Activated CD4-positive, alpha-beta T cell treated with anti-CD3 and anti-CD28 coated beads, Interleukin-2, amount 10 ng/mL, durations not matched to agents 24 days and 14 days (primary cell): ENCODE results near the gene SZT2. TPM values are rescaled to one million over a fixed set of nuclear protein-coding genes. Genes with fewer than 3 reads are reported as not detected.
"Not testable (repeated sequence)": the region's sequence is repeated elsewhere in the genome, so short reads cannot be mapped to it uniquely, and the experiment has no call there.

ENCODE experiments used
- DNase-seq: peaks from one replicate; pipeline ENCODE4 v3.0.0; 2022
- H3K27ac Mint-ChIP-seq: one replicate; pipeline ENCODE4 v1.8.0; 2022; ENCODE audit warnings: mild to moderate bottlenecking, mixed read lengths
- H3K27me3 Mint-ChIP-seq: one replicate; pipeline ENCODE4 v1.8.0; 2022; ENCODE audit warnings: mixed read lengths
- H3K36me3 Mint-ChIP-seq: one replicate; pipeline ENCODE4 v1.8.0; 2022; ENCODE audit warnings: low read depth, mild to moderate bottlenecking, mixed read lengths
- H3K4me1 Mint-ChIP-seq: one replicate; pipeline ENCODE4 v1.8.0; 2021; ENCODE audit warnings: mixed read lengths
- H3K4me3 Mint-ChIP-seq: one replicate; pipeline ENCODE4 v1.8.0; 2022; ENCODE audit warnings: mild to moderate bottlenecking, moderate library complexity, mixed read lengths
- H3K9me3 Mint-ChIP-seq: one replicate; pipeline ENCODE4 v1.8.0; 2021; ENCODE audit warnings: mixed read lengths
- intact Hi-C: fragments of 100-400 bp; cut with micrococcal nuclease; formaldehyde crosslinking; loops from one replicate; pipeline ENCODE4 v1.15.1; 2023
- total RNA-seq: library from RNA; stranded (reverse); gene quantifications from 2 replicates; pipeline ENCODE4 v1.2.3, GENCODE V29; 2022

The SZT2 gene
- total RNA-seq, 1 donor from 2014 or later: 56.2 TPM

DNA sequence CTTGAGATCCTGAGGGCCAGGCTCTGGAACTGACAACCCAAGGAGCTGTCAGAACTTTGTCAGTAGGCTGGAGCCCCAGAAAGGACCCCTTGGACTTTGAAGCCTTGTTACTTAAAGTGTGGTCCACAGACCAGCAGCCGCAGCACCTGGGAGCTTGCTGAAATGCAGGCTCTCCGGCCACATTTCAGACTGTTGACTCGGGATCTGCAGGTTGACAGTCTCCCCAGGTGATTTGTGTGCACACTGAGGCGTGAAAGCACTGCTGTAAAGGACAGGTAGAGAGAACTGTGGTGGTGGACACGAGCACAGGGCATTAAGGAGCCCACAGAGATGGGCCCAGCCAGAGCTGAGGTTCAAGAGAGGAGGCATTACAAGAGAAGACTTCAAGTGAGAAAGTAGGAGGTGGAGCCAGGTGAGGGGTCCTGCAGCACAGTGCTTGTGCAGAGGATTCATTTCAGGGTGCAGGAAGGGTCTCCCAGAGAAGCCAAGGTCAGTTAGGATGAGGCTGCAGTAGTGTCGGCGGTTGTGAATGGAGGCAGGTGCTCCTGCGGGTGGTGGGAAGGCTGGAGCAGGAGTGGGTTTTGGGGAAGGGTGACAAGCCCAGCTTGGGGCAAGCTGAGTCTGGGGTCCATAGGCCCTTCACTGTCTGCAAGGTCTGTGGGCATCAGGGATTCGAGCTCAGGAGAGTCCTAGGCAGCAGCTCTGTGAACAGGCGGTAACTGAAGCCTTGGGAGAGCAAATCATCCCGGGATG is 59.4 kb downstream of the SZT2 start:
- Mint-ChIP-seq H3K27ac (no peak overlapping the region), H3K9me3 (no peaks in the 10 kb centered on the region), H3K4me3 (no peak overlapping the region), H3K27me3 (no peaks in the 10 kb centered on the region), H3K36me3 (peaks cover 62% of the 10 kb centered on the region), H3K4me1 (peaks cover 16% of the 10 kb centered on the region)
- intact Hi-C loops: no loop called here
- no peak for DNase-seq

DNA sequence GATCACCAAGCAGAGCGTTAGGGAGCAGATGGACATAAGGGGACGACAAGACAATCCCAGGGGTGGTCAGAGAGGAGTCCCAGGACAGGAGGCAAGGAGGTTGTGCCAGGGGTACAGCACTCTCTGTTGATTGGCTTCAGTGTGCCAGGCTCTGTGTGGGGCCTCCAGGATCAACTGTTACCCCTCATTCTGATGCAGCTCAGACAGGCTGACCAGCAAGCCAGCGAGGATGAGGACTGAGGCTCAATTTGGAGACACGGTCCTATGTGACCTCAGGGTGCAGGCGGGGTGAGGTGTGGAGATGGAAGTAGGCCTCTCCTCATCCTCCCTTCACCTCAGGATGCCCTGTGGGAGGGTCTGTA is 60.0 kb downstream of the SZT2 start:
- intact Hi-C loops: loop anchor here (5.0 kb wide), 1 partner anchor 92 kb away; the partner anchor contains the start of gene CDC20
- peaks cover 3% of the 10 kb centered on the region for H3K9me3 Mint-ChIP-seq
- H3K4me1 Mint-ChIP-seq: peaks cover 21% of the 10 kb centered on the region
- H3K27me3 Mint-ChIP-seq: peaks cover 2% of the 10 kb centered on the region
- H3K4me3 Mint-ChIP-seq: no peak overlapping the region
- H3K27ac Mint-ChIP-seq: no peak overlapping the region
- DNase-seq: no peak
- H3K36me3 Mint-ChIP-seq: peaks cover 61% of the 10 kb centered on the region

GRCh38 chr1:43450251-43450941 is 60.7 kb downstream of the SZT2 start:
- Mint-ChIP-seq H3K27ac (no peak overlapping the region), H3K36me3 (peaks cover 56% of the 10 kb centered on the region), H3K9me3 (peaks cover 7% of the 10 kb centered on the region), H3K4me1 (peaks cover 23% of the 10 kb centered on the region), H3K4me3 (no peak overlapping the region), H3K27me3 (peaks cover 4% of the 10 kb centered on the region)
- DNase-seq: no peak
- intact Hi-C loops: loop anchor here (5.0 kb wide), 1 partner anchor 93 kb away; the partner anchor contains the start of gene CDC20

DNA sequence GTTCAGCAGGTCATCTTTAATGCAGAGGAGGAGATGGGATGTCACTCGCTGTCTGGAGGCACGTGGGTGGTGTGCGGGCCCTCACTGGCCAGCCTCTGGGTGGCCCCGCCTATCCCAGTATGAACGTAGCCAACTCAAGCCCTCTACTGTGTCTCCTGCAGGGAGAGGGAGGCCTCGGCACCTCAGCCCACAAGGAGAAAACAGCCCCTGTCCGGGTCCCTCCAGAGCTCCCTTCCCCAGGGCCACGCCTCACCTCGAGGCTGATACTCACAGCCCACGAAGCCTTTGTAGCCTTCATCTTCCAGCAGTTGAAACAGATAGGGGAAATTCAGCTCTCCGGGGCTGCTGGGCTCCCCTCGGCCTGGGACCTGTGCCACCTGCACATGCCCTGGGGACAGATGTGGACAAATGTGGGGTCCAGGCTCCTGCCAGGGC is 61.5 kb downstream of the SZT2 start:
- no peak for DNase-seq
- Mint-ChIP-seq H3K36me3 (peaks cover 49% of the 10 kb centered on the region), H3K27me3 (peaks cover 8% of the 10 kb centered on the region), H3K27ac (no peak overlapping the region), H3K4me3 (no peak overlapping the region), H3K9me3 (peaks cover 11% of the 10 kb centered on the region), H3K4me1 (peaks cover 23% of the 10 kb centered on the region)
- intact Hi-C loops: loop anchor here (5.0 kb wide), 1 partner anchor 94 kb away; the partner anchor contains the start of gene CDC20

- H3K9me3 Mint-ChIP-seq: peaks cover 11% of the 10 kb centered on the region
- H3K4me3 Mint-ChIP-seq: peak overlapping the region; percentile 63
- intact Hi-C loops: loop anchor here (5.0 kb wide), 1 partner anchor 95 kb away; the partner anchor contains the start of gene CDC20
- no peak for DNase-seq
- no peak overlapping the region for H3K27ac Mint-ChIP-seq
- peaks cover 43% of the 10 kb centered on the region for H3K36me3 Mint-ChIP-seq
- peaks cover 13% of the 10 kb centered on the region for H3K27me3 Mint-ChIP-seq
- peaks cover 23% of the 10 kb centered on the region for H3K4me1 Mint-ChIP-seq
Observed at GRCh38 chr1:43451701-43452532, 62.2 kb downstream of the SZT2 start.

DNA sequence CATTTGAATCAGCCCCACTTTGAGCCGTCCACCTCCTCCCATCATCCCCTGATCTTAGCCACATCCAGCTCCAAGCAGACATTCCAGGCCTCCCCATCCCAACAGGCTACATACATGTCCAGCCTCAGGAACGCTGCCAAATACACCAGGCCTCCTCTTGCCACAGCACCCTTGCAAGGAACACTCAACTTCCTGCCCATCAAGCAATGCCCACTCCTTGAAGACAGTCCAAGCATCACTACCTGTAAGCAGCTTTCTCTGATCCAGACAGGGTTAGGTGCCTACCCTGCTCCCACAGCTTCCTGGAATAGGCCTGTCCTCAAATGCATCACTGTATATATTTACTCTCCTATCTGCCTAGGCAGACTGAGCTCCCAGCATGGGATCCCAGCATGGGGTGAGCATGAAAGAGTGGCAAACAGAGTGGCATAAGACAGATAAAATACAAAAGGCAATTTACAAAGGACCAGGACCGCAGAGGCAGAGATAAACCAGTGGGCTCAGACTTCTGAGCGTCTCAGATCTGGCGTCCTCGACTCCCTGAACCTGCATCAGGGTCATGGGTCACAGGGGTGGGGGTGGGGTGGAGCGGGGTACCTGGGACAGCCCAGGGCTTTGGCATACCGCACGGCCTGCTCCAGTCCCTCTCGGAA is 63.2 kb downstream of the SZT2 start:
- intact Hi-C loops: loop anchor here (5.0 kb wide), 1 partner anchor 96 kb away; the partner anchor contains the start of gene CDC20
- DNase-seq: peak; percentile 62
- Mint-ChIP-seq H3K27ac (peak overlapping the region; percentile 49), H3K36me3 (peaks cover 36% of the 10 kb centered on the region), H3K27me3 (peaks cover 18% of the 10 kb centered on the region), H3K9me3 (peaks cover 11% of the 10 kb centered on the region), H3K4me3 (peak overlapping the region; percentile 63), H3K4me1 (peaks cover 23% of the 10 kb centered on the region)

DNA sequence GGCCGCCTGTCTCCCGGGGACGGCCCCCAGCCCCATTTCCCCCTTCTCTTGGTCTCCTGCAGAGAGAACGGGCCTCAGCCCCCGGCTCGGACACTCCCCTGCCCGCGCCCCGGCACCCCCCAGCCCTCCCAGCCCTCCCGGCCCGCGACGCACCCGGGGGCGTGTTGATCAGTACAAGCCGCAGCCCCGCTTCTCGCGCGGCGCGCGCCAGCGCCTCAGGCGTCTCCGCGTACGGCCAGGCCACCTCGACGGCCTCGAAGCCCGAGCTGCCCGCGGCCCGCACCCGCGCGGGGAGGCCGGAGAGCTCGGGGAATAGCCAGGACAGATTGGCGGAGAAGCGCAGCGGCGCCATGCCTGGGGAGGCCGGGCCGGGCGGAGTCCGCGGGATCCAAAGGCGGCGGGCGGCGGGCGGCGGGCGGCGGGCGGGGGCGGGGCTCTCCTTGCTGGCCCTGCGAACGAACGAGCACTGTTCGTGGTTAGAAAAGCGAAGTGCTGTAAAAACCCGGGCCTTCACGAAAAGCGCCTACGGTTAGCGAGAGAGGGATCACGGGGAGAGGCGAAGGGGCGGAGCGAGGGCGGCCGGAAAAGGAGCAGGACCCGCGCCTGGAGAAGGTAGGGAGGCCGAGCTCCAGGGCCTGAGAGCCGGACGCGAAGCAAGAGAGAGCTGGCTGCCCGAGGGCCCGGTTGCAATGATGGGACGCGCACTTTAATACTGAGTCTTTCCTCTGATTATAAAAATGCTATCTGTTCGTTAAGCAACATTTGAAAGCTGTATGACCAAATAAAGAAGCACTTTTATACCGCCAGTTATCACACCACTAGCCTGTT is 64.0 kb downstream of the SZT2 start, which contains the start of gene HYI:
Gene HYI, minus strand, starts transcription at position 490 of the 828 bp plus-strand sequence. Its CDS starts 138 bp downstream, at position 352.
- Mint-ChIP-seq H3K4me1 (peaks cover 23% of the 10 kb centered on the region), H3K27me3 (peaks cover 25% of the 10 kb centered on the region), H3K27ac (peak within 1 kb of the TSS; percentile 88), H3K36me3 (peaks cover 33% of the 10 kb centered on the region), H3K9me3 (peaks cover 11% of the 10 kb centered on the region), H3K4me3 (peak within 1 kb of the TSS; percentile 87)
- peak; percentile 93 for DNase-seq
- intact Hi-C loops: loop anchor here (2.0 to 5.0 kb wide), 2 partner anchors 96 to 493 kb away; partner anchors contain the start of genes CDC20 and IPO13

DNA sequence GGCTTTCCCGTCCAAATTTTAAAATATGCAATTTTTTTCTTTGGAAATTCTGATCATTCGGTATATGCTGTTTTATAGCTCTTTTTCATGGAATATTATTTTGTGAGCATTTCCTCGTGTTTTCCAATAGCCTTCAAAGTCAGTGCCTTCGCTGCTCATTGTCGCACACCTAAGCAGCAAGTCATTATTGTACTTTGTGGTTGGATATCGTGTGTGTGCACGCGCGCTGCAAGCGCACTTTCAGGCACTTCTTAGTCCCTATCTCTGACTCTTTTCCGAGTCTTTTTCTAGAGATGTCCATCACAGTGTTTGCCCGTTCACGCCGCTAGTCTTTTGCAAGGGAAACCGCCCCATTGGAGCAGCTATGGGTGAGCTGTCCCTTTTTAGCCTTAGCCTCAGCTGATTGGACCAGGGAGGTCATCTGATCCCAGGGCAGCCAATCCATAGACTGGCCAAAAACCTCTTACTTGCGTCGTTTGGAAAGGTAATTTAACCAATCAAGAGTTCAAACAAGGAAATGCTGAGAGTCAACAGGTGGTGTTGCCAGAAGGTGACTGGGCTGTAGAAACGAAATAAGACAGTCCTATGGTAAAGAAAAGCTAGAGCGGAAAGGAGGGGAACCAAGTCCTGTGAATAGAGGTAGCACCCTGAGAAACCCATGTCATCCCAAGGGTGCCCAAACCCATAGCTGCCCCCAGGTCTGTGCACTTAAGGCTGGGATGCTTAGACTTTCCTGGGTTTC is 64.7 kb downstream of the SZT2 start:
- Mint-ChIP-seq H3K4me3 (peak overlapping the region; percentile 87), H3K4me1 (peaks cover 23% of the 10 kb centered on the region), H3K27me3 (peaks cover 33% of the 10 kb centered on the region), H3K27ac (peak overlapping the region; percentile 88), H3K36me3 (peaks cover 28% of the 10 kb centered on the region), H3K9me3 (peaks cover 11% of the 10 kb centered on the region)
- intact Hi-C loops: loop anchor here (2.0 to 5.0 kb wide), 2 partner anchors 97 to 492 kb away; partner anchors contain the start of genes CDC20 and IPO13
- DNase-seq: peak; percentile 89

GRCh38 chr1:43455213-43455889 is 65.7 kb downstream of the SZT2 start:
- DNase-seq: no peak
- Mint-ChIP-seq H3K27ac (no peak overlapping the region), H3K9me3 (peaks cover 11% of the 10 kb centered on the region), H3K4me3 (peak overlapping the region; percentile 40), H3K4me1 (peaks cover 23% of the 10 kb centered on the region), H3K36me3 (peaks cover 22% of the 10 kb centered on the region), H3K27me3 (peaks cover 39% of the 10 kb centered on the region)
- intact Hi-C loops: loop anchor here (2.0 kb wide), 1 partner anchor 491 kb away; the partner anchor contains the start of gene IPO13

DNA sequence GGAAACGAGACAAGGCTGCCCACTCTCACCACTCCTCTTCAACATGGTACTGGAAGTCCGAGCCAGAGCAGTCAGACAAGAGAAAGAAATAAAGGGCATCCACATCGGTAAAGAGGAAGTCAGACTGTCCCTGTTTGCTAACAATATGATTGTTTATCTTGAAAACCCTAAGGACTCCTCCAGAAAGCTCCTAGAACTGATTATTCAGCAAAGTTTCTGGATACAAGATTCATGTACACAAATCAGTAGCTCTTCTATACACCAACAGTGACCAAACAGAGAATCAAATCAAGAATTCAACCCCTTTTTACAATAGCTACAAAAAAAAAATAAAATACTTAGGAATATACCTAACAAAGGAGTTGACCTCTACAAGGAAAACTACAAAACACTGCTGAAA is 68.7 kb downstream of the SZT2 start:
- Mint-ChIP-seq H3K4me1 (peaks cover 15% of the 10 kb centered on the region), H3K9me3 (peaks cover 13% of the 10 kb centered on the region), H3K27me3 (peaks cover 44% of the 10 kb centered on the region)
- H3K27ac Mint-ChIP-seq, H3K4me3 Mint-ChIP-seq, H3K36me3 Mint-ChIP-seq, intact Hi-C loops, DNase-seq: not testable (repeated sequence)

DNA sequence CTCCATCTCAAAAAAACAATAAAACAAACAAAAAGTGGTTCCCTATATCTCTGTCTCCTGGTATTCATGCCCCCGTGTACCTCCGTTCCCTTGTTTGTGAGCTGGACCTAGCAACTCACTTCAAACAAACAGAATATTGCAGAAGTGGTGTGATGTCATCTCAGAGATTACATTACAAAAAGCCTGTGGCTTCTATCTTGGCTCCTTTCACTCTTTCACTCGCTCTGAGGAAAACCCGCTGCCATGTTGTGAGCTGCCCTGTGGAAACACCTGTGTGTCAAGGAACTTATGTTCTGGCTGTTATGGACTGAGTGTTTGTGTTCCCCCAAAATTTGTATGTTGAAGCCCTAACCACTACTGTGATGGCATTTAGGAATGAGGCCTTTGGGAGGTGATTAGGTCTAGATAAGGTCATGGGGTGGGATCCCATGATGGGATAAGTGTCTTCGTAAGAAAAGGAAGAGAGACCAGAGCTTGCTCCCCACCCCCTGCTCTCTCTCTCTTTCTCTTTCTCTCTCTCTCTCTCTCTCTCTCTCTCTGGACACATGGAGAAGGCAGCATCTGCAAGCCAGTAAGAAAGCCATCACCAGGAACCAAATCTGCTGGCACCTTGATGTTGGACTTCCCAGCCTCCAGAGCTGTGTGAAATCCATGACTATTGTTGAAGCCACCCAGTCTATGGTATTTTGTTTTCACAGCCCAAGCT is 71.4 kb downstream of the SZT2 start:
- H3K4me3 Mint-ChIP-seq: no peak overlapping the region
- no peak overlapping the region for H3K27ac Mint-ChIP-seq
- peaks cover 6% of the 10 kb centered on the region for H3K4me1 Mint-ChIP-seq
- H3K36me3 Mint-ChIP-seq: no peaks in the 10 kb centered on the region
- peaks cover 36% of the 10 kb centered on the region for H3K27me3 Mint-ChIP-seq
- H3K9me3 Mint-ChIP-seq: peaks cover 3% of the 10 kb centered on the region
- DNase-seq: no peak
- intact Hi-C loops: no loop called here
